ENCODE measurements around the gene RASA3.

Gene RASA3

GRCh38 chr13:113967729-113968462 lies 164.5 kb downstream of the RASA3 start:
- no peak for TF ChIP-seq JUND (IDR thresholded peaks at IDR 0.05; ENCODE audit: low read depth)
- no peak for DNase-seq (ENCODE audit: low read depth in 1 of 2, low spot score in 1 of 2)
- in situ Hi-C loops (cut with HindIII; ENCODE audit: low pct_unique_long_range_greater_than_20kb, low sequenced_read_pairs): no loop called here

DNA sequence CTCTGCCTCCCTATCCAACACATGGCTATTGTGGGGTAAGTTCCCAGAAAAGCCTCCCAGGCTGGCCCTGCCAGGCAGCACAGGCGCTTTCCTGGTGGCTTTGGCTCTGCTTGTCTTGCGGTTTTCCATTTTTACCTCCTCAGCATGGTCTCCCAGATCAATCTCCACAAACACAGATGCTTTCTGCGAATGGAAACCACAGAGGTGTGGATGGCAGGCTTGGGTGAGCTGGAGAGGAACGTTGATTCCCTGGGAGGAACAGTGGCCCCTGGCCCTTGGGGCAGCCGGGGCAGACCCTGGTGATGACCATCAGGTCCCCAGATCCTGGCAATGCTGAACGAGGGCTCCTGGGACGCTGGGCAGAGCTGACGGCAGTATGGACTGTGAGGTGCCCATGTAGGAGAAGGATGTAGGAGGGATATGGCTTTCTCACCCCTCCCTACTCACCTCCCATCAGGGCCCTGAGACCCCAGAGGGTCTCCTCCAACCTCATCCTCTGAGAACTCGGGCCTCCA lies 165.2 kb downstream of the RASA3 start:
- no peak for DNase-seq (ENCODE audit: low read depth in 1 of 2, low spot score in 1 of 2)
- TF ChIP-seq JUND (IDR thresholded peaks at IDR 0.05; ENCODE audit: low read depth): no peak
- in situ Hi-C loops (cut with HindIII; ENCODE audit: low pct_unique_long_range_greater_than_20kb, low sequenced_read_pairs): no loop called here

DNA sequence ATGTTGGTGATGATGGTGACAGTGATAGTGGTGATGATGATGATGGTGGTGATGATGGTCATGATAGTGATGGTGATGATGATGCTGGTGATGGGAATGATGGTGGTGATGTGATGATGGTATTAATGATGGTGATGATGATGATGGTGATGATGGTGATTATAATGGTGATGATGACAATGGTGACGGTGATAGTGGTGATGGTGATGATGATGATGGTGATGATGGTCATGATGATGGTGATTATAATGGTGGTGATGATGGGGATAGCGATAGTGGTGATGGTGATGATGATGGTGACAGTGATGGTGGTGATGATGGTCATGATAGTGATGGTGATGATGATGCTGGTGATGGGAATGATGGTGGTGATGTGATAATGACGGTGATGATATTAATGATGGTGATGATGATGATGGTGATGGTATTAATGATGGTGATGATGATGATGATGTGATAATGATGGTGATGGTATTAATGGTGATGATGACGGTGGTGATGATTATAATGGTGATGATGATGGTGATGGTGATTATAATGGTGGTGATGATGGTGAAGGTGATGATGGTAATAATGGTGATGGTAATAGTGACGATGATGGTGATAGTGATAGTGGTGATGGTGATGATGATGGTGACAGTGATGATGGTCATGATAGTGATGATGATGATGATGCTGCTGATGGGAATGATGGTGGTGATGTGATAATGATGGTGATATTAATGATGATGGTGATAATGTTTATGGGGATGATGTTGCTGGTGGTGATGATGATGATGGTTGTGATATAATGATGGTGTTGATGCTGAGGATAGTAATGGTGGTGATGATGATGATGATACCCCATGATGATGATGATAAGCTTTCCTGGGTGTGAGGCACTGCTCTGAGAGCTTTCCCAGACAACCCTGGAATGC lies 166.2 kb downstream of the RASA3 start:
- TF ChIP-seq JUND (IDR thresholded peaks at IDR 0.05; ENCODE audit: low read depth): no peak
- in situ Hi-C loops (cut with HindIII; ENCODE audit: low pct_unique_long_range_greater_than_20kb, low sequenced_read_pairs): no loop called here
- DNase-seq (ENCODE audit: low read depth in 1 of 2, low spot score in 1 of 2): no peak

- in situ Hi-C loops (cut with HindIII; ENCODE audit: low pct_unique_long_range_greater_than_20kb, low sequenced_read_pairs): no loop called here
- no peak for DNase-seq (ENCODE audit: low read depth in 1 of 2, low spot score in 1 of 2)
Observed at GRCh38 chr13:113965383-113965874, 167.0 kb downstream of the RASA3 start.

DNA sequence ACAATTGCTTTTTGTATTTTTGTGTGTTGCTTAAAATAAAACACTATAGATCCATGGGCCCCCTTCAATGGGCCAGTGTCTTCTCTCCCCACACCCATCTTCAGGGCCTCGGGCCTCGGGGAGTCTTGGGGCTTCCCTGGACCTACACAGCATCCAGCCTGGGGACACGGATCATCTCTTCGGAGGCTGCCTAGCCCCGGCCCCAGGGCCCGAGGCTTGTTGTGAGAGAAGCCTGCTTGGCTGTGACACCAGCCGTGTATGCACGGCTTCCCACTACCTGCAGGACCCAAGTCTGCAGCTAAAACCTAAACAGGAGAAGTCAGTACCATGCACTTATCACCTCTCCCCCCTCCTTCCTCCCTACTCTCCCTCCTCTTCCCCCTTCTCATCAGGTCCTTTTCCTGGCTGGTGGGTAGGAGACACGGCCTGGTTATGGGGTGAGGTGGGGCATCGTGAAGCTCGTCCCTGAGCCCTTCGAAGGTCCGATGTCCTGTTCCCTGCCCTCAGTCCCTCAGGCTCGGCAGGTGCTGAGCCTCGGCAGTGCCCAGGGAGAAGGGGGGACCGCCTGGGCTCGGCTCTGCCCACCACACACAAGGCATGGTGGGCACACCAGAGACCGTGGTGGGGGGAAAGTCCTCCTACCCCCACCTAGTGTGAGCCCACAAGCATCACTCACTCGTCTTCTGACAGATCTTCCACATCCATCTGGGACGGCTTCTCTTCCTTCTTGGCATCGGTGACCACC lies 168.0 kb downstream of the RASA3 start:
- no peak for DNase-seq (ENCODE audit: low read depth in 1 of 2, low spot score in 1 of 2)
- TF ChIP-seq JUND (IDR thresholded peaks at IDR 0.05; ENCODE audit: low read depth): no peak
- in situ Hi-C loops (cut with HindIII; ENCODE audit: low pct_unique_long_range_greater_than_20kb, low sequenced_read_pairs): no loop called here

More at GRCh38 chr13:113965383-113965874, 167.0 kb downstream of the RASA3 start:
- no peak for TF ChIP-seq JUND (IDR thresholded peaks at IDR 0.05; ENCODE audit: low read depth)

GRCh38 chr13:113963376-113963775 lies 169.0 kb downstream of the RASA3 start:
- in situ Hi-C loops (cut with HindIII; ENCODE audit: low pct_unique_long_range_greater_than_20kb, low sequenced_read_pairs): no loop called here
- DNase-seq (ENCODE audit: low read depth in 1 of 2, low spot score in 1 of 2): no peak
- TF ChIP-seq JUND (IDR thresholded peaks at IDR 0.05; ENCODE audit: low read depth): no peak

DNA sequence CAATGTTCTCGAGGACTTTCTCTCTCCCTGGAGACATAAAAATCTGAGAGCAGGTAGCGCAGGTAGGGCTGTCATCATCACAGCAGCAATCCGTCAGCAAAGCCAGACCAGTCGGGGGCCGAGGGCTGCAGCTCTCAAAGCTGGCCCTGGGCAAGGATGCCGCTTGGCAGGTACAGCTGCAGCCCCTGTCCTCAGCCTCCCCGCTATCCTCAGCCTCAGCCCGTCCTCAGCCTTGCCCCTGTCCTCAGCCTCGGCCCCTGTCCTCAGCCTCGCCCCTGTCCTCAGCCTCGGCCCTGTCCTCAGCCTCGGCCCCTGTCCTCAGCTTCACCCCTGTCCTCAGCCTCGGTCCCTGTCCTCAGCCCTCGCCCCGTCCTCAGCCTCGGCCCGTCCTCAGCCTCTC lies 169.4 kb downstream of the RASA3 start:
- TF ChIP-seq JUND (IDR thresholded peaks at IDR 0.05; ENCODE audit: low read depth): no peak
- in situ Hi-C loops (cut with HindIII; ENCODE audit: low pct_unique_long_range_greater_than_20kb, low sequenced_read_pairs): no loop called here
- DNase-seq (ENCODE audit: low read depth in 1 of 2, low spot score in 1 of 2): no peak

DNA sequence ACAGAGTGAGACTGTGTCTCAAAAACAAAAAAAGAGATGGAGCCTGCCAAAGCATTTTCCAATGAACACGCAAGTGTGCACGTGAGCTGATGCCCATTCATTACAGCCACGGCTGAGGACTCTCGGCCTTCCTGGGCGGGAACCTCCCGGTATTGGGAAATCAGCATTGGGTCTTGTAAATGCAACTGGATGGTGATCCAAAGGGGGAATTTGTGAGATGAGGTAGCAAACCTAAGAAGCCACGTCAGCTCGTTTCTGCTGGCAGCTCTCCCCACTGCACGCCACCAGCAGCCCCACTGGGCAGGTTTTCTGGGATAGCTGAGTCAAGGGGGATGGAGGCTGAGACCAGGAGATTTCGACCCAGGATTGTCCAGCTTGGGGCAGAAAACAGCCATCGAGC lies 170.0 kb downstream of the RASA3 start:
- TF ChIP-seq JUND (IDR thresholded peaks at IDR 0.05; ENCODE audit: low read depth): no peak
- DNase-seq (ENCODE audit: low read depth in 1 of 2, low spot score in 1 of 2): no peak
- in situ Hi-C loops (cut with HindIII; ENCODE audit: low pct_unique_long_range_greater_than_20kb, low sequenced_read_pairs): no loop called here

DNA sequence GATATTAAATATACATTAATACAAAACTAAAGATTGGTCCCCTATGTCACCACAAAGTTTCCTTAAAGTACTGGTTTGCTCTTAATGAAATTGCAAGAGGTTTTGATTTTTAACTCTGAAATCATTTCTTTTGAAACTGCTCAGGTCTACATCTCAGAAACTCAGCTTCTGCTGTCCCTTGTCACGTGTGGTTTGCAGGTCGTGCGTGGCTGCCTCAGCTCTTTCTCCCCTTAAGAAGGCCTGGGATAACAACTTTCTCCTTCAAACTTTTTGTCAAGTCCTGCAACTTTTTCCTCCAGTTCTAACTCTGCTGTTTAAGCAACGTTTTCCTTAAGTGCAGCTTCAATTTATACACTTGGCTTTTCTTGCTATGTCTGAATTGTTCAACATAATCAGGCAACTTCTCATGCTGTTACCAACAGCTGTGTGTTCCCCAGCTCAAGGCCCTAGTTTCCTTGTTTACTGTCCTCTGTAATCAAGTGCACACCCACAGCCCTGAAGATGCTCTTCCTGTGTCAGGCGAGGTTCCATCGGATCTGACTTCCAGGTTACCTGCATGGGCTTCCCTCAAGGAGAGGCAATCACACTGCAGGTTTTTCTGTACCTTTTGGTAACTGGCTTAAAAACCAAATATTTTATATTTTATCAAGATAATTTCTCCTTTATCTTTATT lies 172.0 kb downstream of the RASA3 start:
- no peak for TF ChIP-seq JUND (IDR thresholded peaks at IDR 0.05; ENCODE audit: low read depth)
- no peak for DNase-seq (ENCODE audit: low read depth in 1 of 2, low spot score in 1 of 2)
- in situ Hi-C loops (cut with HindIII; ENCODE audit: low pct_unique_long_range_greater_than_20kb, low sequenced_read_pairs): no loop called here

GRCh38 chr13:113959198-113959597 lies 173.2 kb downstream of the RASA3 start:
- DNase-seq (ENCODE audit: low read depth in 1 of 2, low spot score in 1 of 2): peak in 1 of 2 experiments; percentile 39
- TF ChIP-seq JUND (IDR thresholded peaks at IDR 0.05; ENCODE audit: low read depth): no peak
- in situ Hi-C loops (cut with HindIII; ENCODE audit: low pct_unique_long_range_greater_than_20kb, low sequenced_read_pairs): no loop called here

DNA sequence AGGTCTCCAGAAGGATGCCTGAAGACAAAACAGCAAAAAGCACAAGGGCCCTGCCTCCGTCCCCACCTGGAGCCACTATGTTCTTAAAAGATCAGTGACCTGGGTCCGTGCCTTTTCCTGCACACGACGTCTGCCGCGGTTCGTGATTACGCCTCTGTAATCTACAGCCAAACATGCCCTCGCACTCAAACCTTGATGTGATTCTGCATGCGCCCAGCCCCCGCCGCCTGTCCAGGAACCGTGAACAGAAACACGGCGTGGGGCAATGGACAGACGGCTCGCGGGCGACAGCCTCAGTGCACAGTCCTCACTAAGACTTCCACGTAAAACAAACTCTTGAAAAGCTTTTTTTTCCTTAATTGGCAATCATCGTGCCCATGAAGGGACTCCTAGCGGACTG lies 174.1 kb downstream of the RASA3 start:
- in situ Hi-C loops (cut with HindIII; ENCODE audit: low pct_unique_long_range_greater_than_20kb, low sequenced_read_pairs): no loop called here
- no peak for TF ChIP-seq JUND (IDR thresholded peaks at IDR 0.05; ENCODE audit: low read depth)
- no peak for DNase-seq (ENCODE audit: low read depth in 1 of 2, low spot score in 1 of 2)

- DNase-seq (ENCODE audit: low read depth in 1 of 2, low spot score in 1 of 2): no peak
- in situ Hi-C loops (cut with HindIII; ENCODE audit: low pct_unique_long_range_greater_than_20kb, low sequenced_read_pairs): no loop called here
- no peak for TF ChIP-seq JUND (IDR thresholded peaks at IDR 0.05; ENCODE audit: low read depth)
Observed at GRCh38 chr13:113956571-113956970, 175.9 kb downstream of the RASA3 start.
